Activated T-helper 2 cell treated with anti-CD3 and anti-CD28 coated beads, Interferon-gamma antibody, Interleukin-2, Interleukin-4, amounts not matched to agents 10 μg/mL and 5 μg/mL and 100 μg/mL, durations not matched to agents 14 hours and 24 hours and 36 hours (primary cell): Measurements from ENCODE around the gene KCNH2. TPM values are rescaled to one million over a fixed set of nuclear protein-coding genes. Genes with fewer than 3 reads are reported as not detected.

ENCODE experiments used
- DNase-seq: peaks from one replicate; pipeline ENCODE4 v3.0.0; 2021; ENCODE audit warnings: low spot score
- H3K27ac Mint-ChIP-seq: one replicate; pipeline ENCODE4 v1.8.0; 2021; ENCODE audit warnings: mixed read lengths
- H3K27me3 Mint-ChIP-seq: one replicate; pipeline ENCODE4 v1.8.0; 2021; ENCODE audit warnings: low read depth, mixed read lengths
- H3K36me3 Mint-ChIP-seq: one replicate; pipeline ENCODE4 v1.8.0; 2021; ENCODE audit warnings: low read depth, mixed read lengths
- H3K4me1 Mint-ChIP-seq: one replicate; pipeline ENCODE4 v1.8.0; 2021; ENCODE audit warnings: low read depth, mixed read lengths
- H3K4me3 Mint-ChIP-seq: one replicate; pipeline ENCODE4 v1.8.0; 2021; ENCODE audit warnings: low read depth, mild to moderate bottlenecking, moderate library complexity, mixed read lengths
- H3K9me3 Mint-ChIP-seq: one replicate; pipeline ENCODE4 v1.8.0; 2021; ENCODE audit warnings: mixed read lengths
- intact Hi-C: fragments of 100-400 bp; cut with micrococcal nuclease; formaldehyde crosslinking; loops from one replicate; pipeline ENCODE4 v1.15.1; 2023
- total RNA-seq: library from RNA; stranded (reverse); gene quantifications from 2 replicates; pipeline ENCODE4 v1.2.3, GENCODE V29; 2022

The KCNH2 gene
- total RNA-seq, 1 donor from 2014 or later = 0.41 TPM

DNA sequence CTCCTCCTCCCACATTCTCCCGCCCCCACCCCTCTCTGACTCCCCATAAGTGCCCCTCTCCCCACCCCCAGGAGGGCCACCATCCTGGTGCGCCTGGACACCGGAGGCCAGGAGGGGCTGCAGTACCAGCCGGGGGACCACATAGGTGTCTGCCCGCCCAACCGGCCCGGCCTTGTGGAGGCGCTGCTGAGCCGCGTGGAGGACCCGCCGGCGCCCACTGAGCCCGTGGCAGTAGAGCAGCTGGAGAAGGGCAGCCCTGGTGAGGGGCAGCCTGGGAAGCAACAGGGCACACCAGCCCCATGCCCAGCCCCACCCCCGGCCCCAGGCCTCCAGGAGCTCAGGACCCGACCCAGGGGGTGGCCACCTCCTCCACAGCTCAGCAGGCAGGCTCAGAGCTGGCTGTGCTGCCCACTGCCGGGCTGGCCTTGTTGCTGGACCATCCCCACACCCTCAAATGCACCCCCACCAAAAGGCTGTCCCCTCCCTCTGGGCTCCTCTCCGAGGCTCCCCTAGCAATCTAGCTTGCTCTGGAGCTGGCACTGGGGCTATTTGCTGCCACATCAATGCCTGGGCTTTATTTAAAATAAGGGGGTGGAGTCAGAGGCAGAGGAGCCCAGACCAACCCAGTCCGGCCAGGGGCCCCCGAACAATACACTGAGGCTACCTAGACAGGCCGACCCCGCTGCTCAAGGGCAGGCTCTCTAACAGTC lies 31.4 kb upstream of the KCNH2 start:
- intact Hi-C loops = loop anchor here (5.0 kb wide), 2 partner anchors 32 to 48 kb away; partner anchors contain the start of genes CDK5, KCNH2 and SLC4A2
- DNase-seq = no peak
- H3K27me3 Mint-ChIP-seq = no peaks in the 10 kb centered on the region
- no peaks in the 10 kb centered on the region for H3K9me3 Mint-ChIP-seq
- peaks cover 6% of the 10 kb centered on the region for H3K36me3 Mint-ChIP-seq
- H3K4me3 Mint-ChIP-seq = peak overlapping the region; percentile 8
- peak overlapping the region; percentile 22 for H3K27ac Mint-ChIP-seq
- peaks cover 49% of the 10 kb centered on the region for H3K4me1 Mint-ChIP-seq

DNA sequence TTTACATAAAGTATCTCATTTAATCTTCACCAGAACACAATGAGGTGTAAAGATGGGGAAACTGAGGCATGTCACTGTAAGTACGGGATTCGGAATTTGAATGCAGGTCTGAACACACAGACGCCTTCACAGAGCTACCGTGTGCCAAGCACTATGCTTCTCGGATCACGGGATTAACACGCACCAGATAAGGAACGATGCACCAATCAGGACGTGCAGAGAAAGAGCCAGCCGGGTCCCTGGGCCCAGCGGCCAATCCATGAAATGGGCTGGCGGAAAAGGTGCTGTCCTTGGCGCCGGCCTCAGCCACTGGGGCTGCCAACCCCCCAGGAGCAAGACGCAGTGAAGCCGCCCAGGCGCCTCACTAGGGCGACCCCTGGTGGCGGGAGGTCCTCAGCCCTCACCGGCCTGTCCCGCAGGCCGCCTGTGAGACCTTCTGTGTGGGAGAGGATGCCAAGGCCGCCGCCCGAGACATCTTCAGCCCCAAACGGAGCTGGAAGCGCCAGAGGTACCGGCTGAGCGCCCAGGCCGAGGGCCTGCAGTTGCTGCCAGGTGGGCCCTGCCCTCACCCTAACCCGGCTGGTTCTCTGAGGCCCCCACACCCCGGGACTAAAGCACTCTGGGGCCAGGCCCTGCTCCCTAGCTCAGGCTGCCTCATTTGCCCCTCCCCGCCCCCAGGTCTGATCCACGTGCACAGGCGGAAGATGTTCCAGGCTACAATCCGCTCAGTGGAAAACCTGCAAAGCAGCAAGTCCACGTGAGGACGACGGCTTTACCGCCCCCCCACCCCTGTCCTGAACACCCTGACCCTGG lies 30.6 kb upstream of the KCNH2 start:
- intact Hi-C loops = no loop called here
- Mint-ChIP-seq H3K4me1 (peaks cover 45% of the 10 kb centered on the region), H3K36me3 (peaks cover 6% of the 10 kb centered on the region), H3K9me3 (no peaks in the 10 kb centered on the region), H3K27ac (peak overlapping the region; percentile 82), H3K4me3 (peak overlapping the region; percentile 79), H3K27me3 (no peaks in the 10 kb centered on the region)
- peak; percentile 67 for DNase-seq

DNA sequence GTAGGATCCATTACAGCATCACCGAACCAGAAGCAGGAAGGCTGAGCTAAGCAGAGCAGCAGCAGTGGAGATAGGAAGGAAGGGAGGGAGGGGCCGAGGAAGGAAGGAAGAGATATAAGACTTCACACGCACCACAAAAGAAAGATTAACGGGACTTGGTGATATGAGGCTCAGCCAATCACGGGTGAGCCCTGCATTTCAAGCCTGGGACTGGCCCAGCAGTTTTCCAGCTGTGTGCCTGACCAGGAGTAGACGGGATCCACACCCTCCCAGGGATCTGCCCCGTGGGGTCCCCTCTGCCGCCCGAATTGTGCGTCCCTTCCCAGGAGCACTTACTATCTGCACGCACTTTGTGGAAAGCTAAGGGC lies 30.0 kb upstream of the KCNH2 start:
- DNase-seq = peak; percentile 38
- H3K36me3 Mint-ChIP-seq = peaks cover 6% of the 10 kb centered on the region
- peak overlapping the region; percentile 79 for H3K4me3 Mint-ChIP-seq
- no peaks in the 10 kb centered on the region for H3K27me3 Mint-ChIP-seq
- H3K9me3 Mint-ChIP-seq = no peaks in the 10 kb centered on the region
- peaks cover 45% of the 10 kb centered on the region for H3K4me1 Mint-ChIP-seq
- intact Hi-C loops = no loop called here
- H3K27ac Mint-ChIP-seq = peak overlapping the region; percentile 82

DNA sequence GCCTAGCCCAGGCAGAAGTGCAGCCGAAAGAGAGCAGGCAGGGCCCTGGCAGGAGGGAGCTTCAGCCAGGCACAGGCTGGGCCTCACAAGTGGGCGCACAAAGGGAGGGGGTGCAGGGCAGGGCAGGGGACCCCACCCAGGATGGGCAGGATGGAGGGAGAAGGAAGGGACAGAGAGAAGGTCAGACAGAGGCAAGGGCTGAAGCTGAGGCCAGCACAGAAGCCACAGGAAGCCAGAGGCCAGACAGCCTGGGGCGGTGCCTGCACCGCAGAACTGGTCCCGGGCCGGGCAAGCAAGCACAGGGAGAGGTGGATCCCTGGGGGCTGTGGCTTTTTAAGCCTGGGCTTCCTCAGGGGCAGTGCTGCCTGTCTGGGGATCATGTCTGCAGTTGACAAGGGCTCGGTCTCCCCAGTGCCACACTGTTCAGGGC lies 29.4 kb upstream of the KCNH2 start:
- intact Hi-C loops = no loop called here
- H3K9me3 Mint-ChIP-seq = no peaks in the 10 kb centered on the region
- peak overlapping the region; percentile 77 for H3K27ac Mint-ChIP-seq
- peak overlapping the region; percentile 79 for H3K4me3 Mint-ChIP-seq
- peaks cover 3% of the 10 kb centered on the region for H3K36me3 Mint-ChIP-seq
- peaks cover 40% of the 10 kb centered on the region for H3K4me1 Mint-ChIP-seq
- no peak for DNase-seq
- H3K27me3 Mint-ChIP-seq = no peaks in the 10 kb centered on the region

DNA sequence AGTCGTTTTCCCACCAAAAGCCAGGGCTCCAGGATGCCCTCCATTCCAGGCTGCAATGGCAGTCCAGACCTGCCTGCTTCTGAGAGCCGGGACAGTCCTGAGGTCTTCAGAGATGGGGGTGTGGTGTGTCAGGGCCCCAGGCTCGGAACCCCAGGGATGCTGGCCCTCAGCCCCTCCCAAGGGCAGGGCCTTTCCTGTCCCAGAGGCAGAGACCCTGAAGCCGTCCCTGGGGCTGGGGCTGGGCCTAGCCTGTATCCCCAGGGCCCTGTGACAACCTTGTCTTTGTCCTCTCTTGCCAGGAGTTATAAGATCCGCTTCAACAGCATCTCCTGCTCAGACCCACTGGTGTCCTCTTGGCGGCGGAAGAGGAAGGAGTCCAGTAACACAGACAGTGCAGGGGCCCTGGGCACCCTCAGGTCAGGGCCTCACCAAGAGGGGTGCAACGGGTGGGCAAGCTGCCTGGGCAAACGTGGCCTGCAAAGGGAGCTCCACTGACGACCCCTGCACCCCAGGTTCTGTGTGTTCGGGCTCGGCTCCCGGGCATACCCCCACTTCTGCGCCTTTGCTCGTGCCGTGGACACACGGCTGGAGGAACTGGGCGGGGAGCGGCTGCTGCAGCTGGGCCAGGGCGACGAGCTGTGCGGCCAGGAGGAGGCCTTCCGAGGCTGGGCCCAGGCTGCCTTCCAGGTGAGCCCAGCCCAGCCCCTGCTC lies 28.6 kb upstream of the KCNH2 start:
- H3K9me3 Mint-ChIP-seq = no peaks in the 10 kb centered on the region
- intact Hi-C loops = no loop called here
- no peaks in the 10 kb centered on the region for H3K27me3 Mint-ChIP-seq
- no peak overlapping the region for H3K4me3 Mint-ChIP-seq
- no peak overlapping the region for H3K27ac Mint-ChIP-seq
- H3K36me3 Mint-ChIP-seq = no peaks in the 10 kb centered on the region
- H3K4me1 Mint-ChIP-seq = peaks cover 33% of the 10 kb centered on the region
- DNase-seq = no peak

DNA sequence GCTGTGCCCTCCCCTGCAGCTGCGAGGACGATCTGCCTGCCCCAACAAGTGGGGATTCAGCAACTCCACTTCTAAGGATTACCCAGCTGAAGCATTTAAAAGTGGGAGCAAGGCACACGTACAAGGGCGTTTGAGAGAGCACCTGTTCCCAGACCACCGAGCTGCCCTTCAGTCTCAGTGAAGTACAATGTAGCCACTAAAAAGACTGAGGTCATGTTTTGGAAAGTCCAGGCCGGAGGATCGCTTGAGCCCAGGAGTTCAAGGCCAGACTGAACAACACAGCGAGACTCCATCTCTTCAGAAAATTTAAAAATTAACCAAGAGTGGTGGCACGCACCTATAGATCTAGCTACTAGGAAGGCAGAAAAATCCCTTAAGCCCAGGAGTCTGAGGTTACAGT lies 27.4 kb upstream of the KCNH2 start:
- H3K27ac Mint-ChIP-seq = no peak overlapping the region
- intact Hi-C loops = no loop called here
- DNase-seq = no peak

DNA sequence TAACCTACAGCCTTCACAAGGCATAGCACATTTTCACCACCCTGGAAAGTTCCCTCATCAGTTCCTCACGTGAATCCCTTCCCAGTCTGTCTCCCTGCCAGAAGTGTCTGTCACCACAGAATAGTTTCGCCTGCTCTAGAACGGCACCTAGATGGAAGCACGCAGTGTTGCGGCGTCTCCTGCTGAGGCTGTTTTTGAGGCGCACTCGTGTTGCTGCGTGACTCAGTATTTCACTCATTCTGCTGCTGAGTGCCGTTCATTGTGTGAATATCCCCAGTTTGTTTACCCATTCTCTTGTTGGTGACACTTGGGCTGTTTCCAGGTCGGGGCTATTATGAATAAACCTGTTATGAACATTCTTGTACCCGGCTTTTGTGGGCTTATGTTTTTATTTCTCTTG lies 25.5 kb upstream of the KCNH2 start:
- H3K4me3 Mint-ChIP-seq = no peak overlapping the region
- H3K4me1 Mint-ChIP-seq = peaks cover 17% of the 10 kb centered on the region

More for the DNA sequence above, 27.4 kb upstream of the KCNH2 start:
- Mint-ChIP-seq H3K36me3 (no peaks in the 10 kb centered on the region), H3K9me3 (no peaks in the 10 kb centered on the region), H3K27me3 (no peaks in the 10 kb centered on the region), H3K4me3 (no peak overlapping the region), H3K4me1 (peaks cover 26% of the 10 kb centered on the region)

DNA sequence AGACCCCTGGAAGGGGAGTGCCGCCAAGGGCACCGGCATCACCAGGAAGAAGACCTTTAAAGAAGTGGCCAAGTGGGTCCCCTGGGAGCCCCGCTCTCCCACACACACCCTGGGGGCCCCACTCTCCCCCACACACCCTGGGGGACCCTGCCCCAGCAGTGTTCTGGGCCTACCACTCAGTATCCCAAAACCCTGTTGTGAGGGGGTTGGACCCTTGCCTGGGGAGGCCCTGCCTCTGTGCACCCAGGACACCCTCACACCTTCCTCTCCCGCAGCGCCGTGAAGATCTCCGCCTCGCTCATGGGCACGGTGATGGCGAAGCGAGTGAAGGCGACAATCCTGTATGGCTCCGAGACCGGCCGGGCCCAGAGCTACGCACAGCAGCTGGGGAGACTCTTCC lies 23.4 kb upstream of the KCNH2 start:
- no peak for DNase-seq
- intact Hi-C loops = no loop called here
- no peaks in the 10 kb centered on the region for H3K36me3 Mint-ChIP-seq
- no peak overlapping the region for H3K4me3 Mint-ChIP-seq
- H3K27ac Mint-ChIP-seq = no peak overlapping the region
- no peaks in the 10 kb centered on the region for H3K27me3 Mint-ChIP-seq
- peaks cover 2% of the 10 kb centered on the region for H3K4me1 Mint-ChIP-seq
- H3K9me3 Mint-ChIP-seq = no peaks in the 10 kb centered on the region

More for the DNA sequence above, 25.5 kb upstream of the KCNH2 start:
- H3K27me3 Mint-ChIP-seq = no peaks in the 10 kb centered on the region
- H3K36me3 Mint-ChIP-seq = no peaks in the 10 kb centered on the region
- H3K27ac Mint-ChIP-seq = no peak overlapping the region
- DNase-seq = no peak
- H3K9me3 Mint-ChIP-seq = no peaks in the 10 kb centered on the region
- intact Hi-C loops = no loop called here

DNA sequence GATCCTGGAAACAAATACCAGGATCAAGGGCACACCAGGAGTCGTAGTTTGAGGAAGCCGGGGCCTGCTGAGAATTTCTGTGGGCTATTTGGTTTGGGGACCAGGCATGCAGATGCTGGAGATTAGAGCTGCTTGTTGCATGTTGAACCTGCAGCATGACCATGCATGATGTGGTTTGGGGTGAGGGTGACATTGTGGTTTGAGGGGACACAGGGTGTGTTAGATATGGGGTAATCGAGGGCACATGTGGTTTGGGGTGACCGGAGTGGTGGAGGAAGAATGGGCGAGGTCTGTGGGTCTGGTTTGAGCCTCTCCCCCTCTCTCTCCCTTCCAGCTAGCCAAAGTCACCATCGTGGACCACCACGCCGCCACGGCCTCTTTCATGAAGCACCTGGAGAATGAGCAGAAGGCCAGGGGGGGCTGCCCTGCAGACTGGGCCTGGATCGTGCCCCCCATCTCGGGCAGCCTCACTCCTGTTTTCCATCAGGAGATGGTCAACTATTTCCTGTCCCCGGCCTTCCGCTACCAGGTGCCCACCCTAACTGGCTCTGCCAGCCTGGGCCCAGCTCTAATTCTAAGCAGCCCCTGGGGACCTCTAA lies 22.9 kb upstream of the KCNH2 start:
- H3K36me3 Mint-ChIP-seq = no peaks in the 10 kb centered on the region
- H3K27me3 Mint-ChIP-seq = no peaks in the 10 kb centered on the region
- H3K27ac Mint-ChIP-seq = no peak overlapping the region
- peaks cover 2% of the 10 kb centered on the region for H3K4me1 Mint-ChIP-seq
- intact Hi-C loops = no loop called here
- no peak overlapping the region for H3K4me3 Mint-ChIP-seq
- DNase-seq = no peak
- no peaks in the 10 kb centered on the region for H3K9me3 Mint-ChIP-seq

DNA sequence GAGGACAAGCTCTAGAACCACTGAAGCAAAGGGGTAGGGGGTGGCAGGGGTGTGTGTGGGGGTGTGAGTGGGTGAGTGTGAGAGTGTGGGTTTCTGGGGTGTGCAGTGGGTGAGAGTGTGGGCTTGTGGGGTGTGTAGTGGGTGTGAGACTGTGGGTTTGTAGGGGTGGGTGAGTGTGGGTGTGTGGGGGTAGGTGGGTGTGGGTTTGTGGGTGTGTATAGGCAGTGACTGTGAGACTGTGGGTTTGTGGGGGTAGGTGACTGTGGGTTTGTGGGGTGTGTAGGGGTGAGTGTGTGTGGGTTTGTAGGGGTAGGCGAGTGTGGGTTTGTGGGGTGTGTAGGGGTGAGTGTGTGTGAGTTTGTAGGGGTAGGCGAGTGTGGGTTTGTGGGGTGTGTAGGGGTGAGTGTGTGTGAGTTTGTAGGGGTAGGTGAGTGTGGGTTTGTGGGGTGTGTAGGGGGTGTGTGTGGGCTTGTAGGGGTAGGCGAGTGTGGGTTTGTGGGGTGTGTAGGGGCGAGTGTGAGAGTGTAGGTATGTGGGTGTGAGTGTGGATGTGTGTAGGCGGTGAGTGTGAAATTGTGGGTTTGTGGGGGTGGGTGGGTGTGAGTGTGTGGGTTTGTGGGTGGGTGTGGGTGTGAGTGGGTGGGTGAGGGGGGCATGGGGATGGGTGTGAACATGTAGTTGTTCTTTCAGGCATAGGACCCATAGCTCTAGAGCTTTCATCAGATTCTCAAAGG lies 21.5 kb upstream of the KCNH2 start:
- H3K27me3 Mint-ChIP-seq = no peaks in the 10 kb centered on the region
- H3K4me1 Mint-ChIP-seq = peaks cover 4% of the 10 kb centered on the region
- intact Hi-C loops = no loop called here
- no peak overlapping the region for H3K27ac Mint-ChIP-seq
- H3K36me3 Mint-ChIP-seq = no peaks in the 10 kb centered on the region
- no peaks in the 10 kb centered on the region for H3K9me3 Mint-ChIP-seq
- H3K4me3 Mint-ChIP-seq = no peak overlapping the region
- DNase-seq = no peak

DNA sequence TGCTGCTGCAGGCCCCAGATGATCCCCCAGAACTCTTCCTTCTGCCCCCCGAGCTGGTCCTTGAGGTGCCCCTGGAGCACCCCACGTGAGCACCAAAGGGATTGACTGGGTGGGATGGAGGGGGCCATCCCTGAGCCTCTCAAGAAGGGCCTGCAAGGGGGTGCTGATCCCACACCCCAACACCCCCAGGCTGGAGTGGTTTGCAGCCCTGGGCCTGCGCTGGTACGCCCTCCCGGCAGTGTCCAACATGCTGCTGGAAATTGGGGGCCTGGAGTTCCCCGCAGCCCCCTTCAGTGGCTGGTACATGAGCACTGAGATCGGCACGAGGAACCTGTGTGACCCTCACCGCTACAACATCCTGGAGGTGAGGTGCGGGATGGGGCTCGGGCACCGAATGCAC lies 20.9 kb upstream of the KCNH2 start:
- intact Hi-C loops = no loop called here
- Mint-ChIP-seq H3K27ac (no peak overlapping the region), H3K27me3 (no peaks in the 10 kb centered on the region), H3K4me3 (no peak overlapping the region), H3K36me3 (no peaks in the 10 kb centered on the region), H3K4me1 (peaks cover 8% of the 10 kb centered on the region), H3K9me3 (no peaks in the 10 kb centered on the region)
- no peak for DNase-seq

DNA sequence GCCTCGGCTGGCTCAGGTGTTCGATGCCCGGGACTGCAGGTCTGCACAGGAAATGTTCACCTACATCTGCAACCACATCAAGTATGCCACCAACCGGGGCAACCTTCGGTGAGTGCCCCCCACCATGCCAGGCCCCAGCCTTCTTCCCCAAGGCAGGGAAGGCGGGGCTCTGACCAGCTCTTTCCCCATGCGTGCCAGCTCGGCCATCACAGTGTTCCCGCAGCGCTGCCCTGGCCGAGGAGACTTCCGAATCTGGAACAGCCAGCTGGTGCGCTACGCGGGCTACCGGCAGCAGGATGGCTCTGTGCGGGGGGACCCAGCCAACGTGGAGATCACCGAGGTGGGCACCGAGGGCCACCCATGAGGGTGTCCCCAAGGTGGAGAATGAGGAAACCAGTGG lies 20.2 kb upstream of the KCNH2 start:
- Mint-ChIP-seq H3K4me3 (no peak overlapping the region), H3K4me1 (peaks cover 10% of the 10 kb centered on the region), H3K36me3 (no peaks in the 10 kb centered on the region), H3K27ac (no peak overlapping the region), H3K9me3 (no peaks in the 10 kb centered on the region), H3K27me3 (no peaks in the 10 kb centered on the region)
- intact Hi-C loops = no loop called here
- DNase-seq = no peak
